Mesenchymal stem cell (in vitro differentiated cells and primary cell): ENCODE data around the gene MYO1E. TPM values are rescaled to one million over a fixed set of nuclear protein-coding genes. Genes with fewer than 3 reads are reported as not detected.

Experiments
- DNase-seq: peaks from one replicate; pipeline ENCODE4 v3.0.0-alpha.2; 2013
- H2AFZ ChIP-seq: one replicate; pipeline ENCODE4 v1.6.1; 2013; ENCODE audit warnings: low read depth, mild to moderate bottlenecking, control low read depth, inconsistent platforms, low read length, moderate library complexity
- H2AK5ac ChIP-seq: 2 replicates; pipeline ENCODE4 v1.6.1; 2013; ENCODE audit warnings: low read length, moderate library complexity, mild to moderate bottlenecking, inconsistent platforms; ENCODE audit not compliant: severe bottlenecking
- H2BK120ac ChIP-seq: one replicate; pipeline ENCODE4 v1.6.1; 2013; ENCODE audit warnings: low read depth, mild to moderate bottlenecking, inconsistent platforms, low read length, moderate library complexity
- H2BK12ac ChIP-seq, 2 experiments: one replicate each; pipeline ENCODE4 v1.6.1; 2013; ENCODE audit warnings: inconsistent platforms in 2 of 2, low read length in 2 of 2, mild to moderate bottlenecking in 2 of 2, moderate library complexity in 2 of 2, control low read depth in 1 of 2
- H2BK15ac ChIP-seq: one replicate; pipeline ENCODE4 v1.6.1; 2013; ENCODE audit warnings: mild to moderate bottlenecking, low read depth, inconsistent platforms; ENCODE audit not compliant: poor library complexity, severe bottlenecking
- H2BK5ac ChIP-seq: 2 replicates; pipeline ENCODE4 v1.6.1; 2013; ENCODE audit warnings: low read depth, mild to moderate bottlenecking, low read length, control low read depth, inconsistent platforms; ENCODE audit not compliant: poor library complexity, severe bottlenecking
- H3K14ac ChIP-seq, 2 experiments: one replicate each; pipeline ENCODE4 v1.6.1; 2013; ENCODE audit warnings: inconsistent platforms in 2 of 2, low read length in 2 of 2, control low read depth in 1 of 2, mild to moderate bottlenecking in 1 of 2, moderate library complexity in 1 of 2
- H3K18ac ChIP-seq, 2 experiments: one replicate each; pipeline ENCODE4 v1.6.1; 2013; ENCODE audit warnings: inconsistent platforms in 2 of 2, low read length in 2 of 2, control low read depth in 1 of 2, low read depth in 1 of 2, mild to moderate bottlenecking in 1 of 2
- H3K23ac ChIP-seq, 2 experiments: one replicate each; pipeline ENCODE4 v1.6.1; 2013; ENCODE audit warnings: inconsistent platforms in 2 of 2, low read length in 2 of 2, mild to moderate bottlenecking in 2 of 2, moderate library complexity in 2 of 2, control low read depth in 1 of 2
- H3K27ac ChIP-seq: 2 replicates; pipeline ENCODE4 v1.5.1; 2013; ENCODE audit warnings: mild to moderate bottlenecking, moderate library complexity, low read length, control low read depth, inconsistent platforms; ENCODE audit not compliant: poor library complexity, severe bottlenecking
- H3K27me3 ChIP-seq, 2 experiments: 2 replicates each; pipeline versions ENCODE4 v1.6.1 to v1.7.0; 2013; ENCODE audit warnings: low read length in 2 of 2, mild to moderate bottlenecking in 2 of 2, moderate library complexity in 2 of 2, control low read depth in 1 of 2, inconsistent platforms in 1 of 2; ENCODE audit not compliant: control insufficient read depth in 1 of 2, insufficient read depth in 1 of 2
- H3K36me3 ChIP-seq, 2 experiments: 2 replicates each; pipeline versions ENCODE4 v1.6.1 to v1.7.0; 2013; ENCODE audit warnings: low read length in 2 of 2, control low read depth in 1 of 2, inconsistent platforms in 1 of 2, low read depth in 1 of 2, mild to moderate bottlenecking in 1 of 2; ENCODE audit not compliant: insufficient read depth in 2 of 2, control insufficient read depth in 1 of 2
- H3K4ac ChIP-seq, 2 experiments: one replicate each; pipeline ENCODE4 v1.6.1; 2013; ENCODE audit warnings: inconsistent platforms in 2 of 2, low read length in 2 of 2, mild to moderate bottlenecking in 2 of 2, moderate library complexity in 2 of 2, control low read depth in 1 of 2, low read depth in 1 of 2
- H3K4me1 ChIP-seq: 2 replicates; pipeline ENCODE4 v1.6.1; 2013; ENCODE audit warnings: low read depth, low read length, control low read depth; ENCODE audit not compliant: control insufficient read depth, insufficient read depth
- H3K4me2 ChIP-seq: 2 replicates; pipeline ENCODE4 v1.6.1; 2013; ENCODE audit warnings: low read length, mild to moderate bottlenecking, inconsistent platforms; ENCODE audit not compliant: poor library complexity, severe bottlenecking
- H3K4me3 ChIP-seq, 2 experiments: 2 replicates each; pipeline versions ENCODE4 v1.5.1 to v1.7.0; 2013; ENCODE audit warnings: low read length in 2 of 2, mild to moderate bottlenecking in 2 of 2, control low read depth in 1 of 2, low read depth in 1 of 2; ENCODE audit not compliant: insufficient read depth in 1 of 2
- H3K79me1 ChIP-seq: replicated peaks from 2 replicates; pipeline ENCODE4 v1.6.1; 2013; ENCODE audit warnings: mild to moderate bottlenecking, control low read depth, low read length, inconsistent platforms; ENCODE audit not compliant: poor library complexity, severe bottlenecking
- H3K9ac ChIP-seq: 2 replicates; pipeline ENCODE4 v1.7.0; 2013; ENCODE audit warnings: mild to moderate bottlenecking, low read length, moderate library complexity
- H3K9me3 ChIP-seq: 2 replicates; pipeline ENCODE4 v1.7.0; 2013; ENCODE audit warnings: mild to moderate bottlenecking, low read length; ENCODE audit not compliant: control insufficient read depth
- H4K8ac ChIP-seq: one replicate; pipeline ENCODE4 v1.6.1; 2013; ENCODE audit warnings: inconsistent platforms, mild to moderate bottlenecking, low read length, moderate library complexity
- H4K91ac ChIP-seq: one replicate; pipeline ENCODE4 v1.6.1; 2013; ENCODE audit warnings: mild to moderate bottlenecking, low read length, inconsistent platforms
- WGBS: methylation state at CpG from one replicate; pipeline ENCODE4 v1.1.7; 2013; ENCODE audit warnings: mixed read lengths; 5-methylcytosine and 5-hydroxymethylcytosine counted together
- polyA plus RNA-seq, 2 experiments: library from polyadenylated mRNA; stranded (reverse); fragments of 200-250 nt; gene quantifications; one replicate each; pipeline ENCODE4 v1.2.3, GENCODE V29; 2013

MYO1E gene
- 86.7 TPM for polyA plus RNA-seq (2013, experiment 1 of 2)
- 85.0 TPM for polyA plus RNA-seq (2013, experiment 2 of 2)

DNA sequence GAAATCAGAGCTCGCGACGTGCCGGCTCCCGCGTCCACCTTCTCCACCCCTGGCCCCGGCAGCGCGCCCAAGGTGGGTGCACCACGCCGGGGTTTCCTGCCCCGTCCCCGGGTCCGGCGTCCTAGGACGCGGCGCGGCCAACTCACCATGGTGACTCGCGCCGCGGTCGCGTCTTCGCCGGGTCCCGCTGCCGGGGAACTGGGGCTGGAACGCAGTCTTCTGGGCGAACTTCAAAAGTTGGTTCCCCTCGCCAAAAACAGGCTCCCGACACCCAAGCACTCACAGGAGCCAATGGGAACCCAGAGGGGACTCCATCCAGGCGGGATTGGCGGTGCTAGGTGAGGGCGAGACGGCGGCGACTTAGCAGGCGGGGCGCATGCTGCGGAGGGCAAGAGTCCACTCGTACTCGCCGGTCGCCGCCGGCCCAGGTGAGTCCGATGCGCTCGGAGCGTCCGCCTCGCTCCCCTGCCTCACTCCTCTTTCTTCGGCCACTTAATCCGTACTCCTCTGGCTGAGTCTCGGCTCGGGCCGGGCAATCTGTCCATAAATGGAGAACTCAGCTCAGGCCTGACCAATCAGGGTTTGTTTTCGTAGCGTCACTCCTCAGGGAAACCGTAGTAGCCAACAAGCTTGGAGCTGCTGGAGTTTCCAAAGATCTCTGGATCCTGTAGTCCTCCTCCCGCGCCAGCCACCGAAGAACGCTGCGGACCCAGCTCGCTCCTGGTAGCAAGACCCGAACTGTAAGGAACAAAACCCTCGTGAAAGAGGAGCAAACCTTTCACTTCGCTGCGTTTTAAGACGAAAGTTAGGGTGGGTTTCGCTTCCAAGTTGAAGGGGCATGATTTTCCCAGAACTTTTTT lies at the start of gene MYO1E:
TSS of gene MYO1E (minus strand) at position 520 of the 860 bp plus-strand sequence. CDS start at position 149, 371 bp downstream.
- peak within 1 kb of the TSS; percentile 79 for H4K8ac ChIP-seq
- H3K9ac ChIP-seq = peak within 1 kb of the TSS; percentile 90
- H4K91ac ChIP-seq = peak within 1 kb of the TSS; percentile 30
- peaks cover 2% of the 10 kb centered on the region for H3K79me1 ChIP-seq
- peak within 1 kb of the TSS; percentile 93 for H2AFZ ChIP-seq
- H3K27ac ChIP-seq = peak within 1 kb of the TSS; percentile 95
- H3K9me3 ChIP-seq = no peaks in the 10 kb centered on the region
- peak within 1 kb of the TSS; percentile 73 to 93 for H3K18ac ChIP-seq
- H3K27me3 ChIP-seq = no peaks in the 10 kb centered on the region
- no peak within 1 kb of the TSS for H2AK5ac ChIP-seq
- peaks cover 4% of the 10 kb centered on the region for H3K4me1 ChIP-seq
- H2BK5ac ChIP-seq = peak within 1 kb of the TSS; percentile 98
- peak; percentile 98 for DNase-seq
- H3K23ac ChIP-seq = peak within 1 kb of the TSS in 1 of 2 experiments; percentile 75
- H3K4me2 ChIP-seq = peak within 1 kb of the TSS; percentile 82
- peak within 1 kb of the TSS; percentile 40 to 96 for H3K14ac ChIP-seq
- peaks cover 0 to 13% of the 10 kb centered on the region in 2 experiments for H3K36me3 ChIP-seq
- H3K4ac ChIP-seq = peak within 1 kb of the TSS; percentile 82 to 94
- peak within 1 kb of the TSS; percentile 79 to 97 for H3K4me3 ChIP-seq
- under 1% methylated on average over 70 of the region's 74 CpGs for WGBS
- peak within 1 kb of the TSS; percentile 31 to 93 for H2BK12ac ChIP-seq
- H2BK120ac ChIP-seq = peak within 1 kb of the TSS; percentile 65
- H2BK15ac ChIP-seq = peak within 1 kb of the TSS; percentile 96

DNA sequence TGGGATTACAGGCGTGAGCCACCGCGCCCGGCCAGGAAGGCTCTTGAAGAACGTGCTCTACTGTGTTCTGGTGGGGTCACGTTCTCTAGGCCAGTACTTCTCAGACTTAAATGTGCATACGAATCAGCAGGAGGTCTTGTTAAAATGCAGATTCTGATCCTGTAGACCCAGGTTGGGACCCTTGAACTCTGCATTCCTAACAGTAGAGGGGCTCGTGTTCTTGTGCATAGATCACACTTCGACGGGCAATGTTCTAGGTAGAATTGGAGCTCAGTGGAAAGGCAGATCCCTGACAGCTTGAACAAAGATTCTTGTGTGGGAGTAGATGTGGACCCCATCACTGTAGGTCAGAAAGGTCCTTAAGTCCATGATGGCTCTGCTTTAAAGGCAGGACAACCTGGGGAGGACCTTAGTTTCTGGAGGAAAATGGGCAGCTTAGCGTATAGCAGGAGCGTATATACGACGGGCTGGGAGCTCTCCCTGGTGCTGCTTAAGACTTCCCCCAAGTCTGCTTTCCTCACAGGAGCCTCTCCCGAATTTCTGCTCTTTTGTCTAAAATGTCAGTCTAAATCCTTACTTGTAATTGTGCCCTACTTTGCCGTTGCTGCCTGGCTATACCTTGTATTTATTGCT lies 48.4 kb upstream of the MYO1E start:
- no peak overlapping the region for H3K18ac ChIP-seq
- H2BK5ac ChIP-seq = no peak overlapping the region
- no peak overlapping the region for H2AK5ac ChIP-seq
- no peak overlapping the region for H2BK15ac ChIP-seq
- no peaks in the 10 kb centered on the region for H3K79me1 ChIP-seq
- H3K9ac ChIP-seq = no peak overlapping the region
- H3K9me3 ChIP-seq = no peaks in the 10 kb centered on the region
- peaks cover 17 to 45% of the 10 kb centered on the region in 2 experiments for H3K27me3 ChIP-seq
- H3K27ac ChIP-seq = no peak overlapping the region
- peak; percentile 57 for DNase-seq
- H3K23ac ChIP-seq = no peak overlapping the region
- H3K14ac ChIP-seq = no peak overlapping the region
- H4K91ac ChIP-seq = no peak overlapping the region
- no peaks in the 10 kb centered on the region for H3K4me1 ChIP-seq
- H4K8ac ChIP-seq = no peak overlapping the region
- no peak overlapping the region for H3K4ac ChIP-seq
- H2AFZ ChIP-seq = no peak overlapping the region
- 24% methylated on average over 12 of the region's 16 CpGs for WGBS
- no peak overlapping the region for H2BK12ac ChIP-seq
- no peak overlapping the region for H3K4me2 ChIP-seq
- no peak overlapping the region for H3K4me3 ChIP-seq
- no peaks in the 10 kb centered on the region for H3K36me3 ChIP-seq
- H2BK120ac ChIP-seq = no peak overlapping the region

DNA sequence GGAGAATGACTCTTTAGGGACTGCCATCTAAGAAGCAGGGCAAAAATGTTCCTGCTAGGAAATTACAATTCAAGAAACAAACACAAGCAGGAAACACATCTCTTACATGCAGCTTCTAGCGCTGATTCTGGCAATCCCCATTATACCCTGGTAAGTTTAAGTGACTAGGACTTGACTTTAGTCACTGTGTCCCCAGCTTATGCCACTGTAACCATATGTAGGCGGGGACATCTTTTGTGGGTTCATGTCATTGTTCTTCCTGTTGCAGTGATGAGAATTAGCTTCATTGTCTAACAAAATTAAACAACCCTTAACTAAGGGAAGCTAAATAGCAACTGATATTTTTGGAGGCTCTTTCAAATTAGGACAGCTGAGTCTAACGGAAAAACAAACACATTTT lies 47.4 kb upstream of the MYO1E start:
- Histone ChIP-seq H2AFZ (no peak overlapping the region), H2BK120ac (no peak overlapping the region), H3K9me3 (no peaks in the 10 kb centered on the region), H3K9ac (no peak overlapping the region), H3K18ac (no peak overlapping the region), H3K27ac (no peak overlapping the region), H2BK5ac (no peak overlapping the region), H3K27me3 (peaks cover 17 to 48% of the 10 kb centered on the region in 2 experiments), H3K14ac (no peak overlapping the region), H3K36me3 (no peaks in the 10 kb centered on the region), H3K4me3 (no peak overlapping the region), H2BK12ac (no peak overlapping the region), H3K4me2 (no peak overlapping the region), H4K91ac (no peak overlapping the region), H4K8ac (no peak overlapping the region), H3K4me1 (no peaks in the 10 kb centered on the region), H2AK5ac (no peak overlapping the region), H3K4ac (no peak overlapping the region), H3K79me1 (no peaks in the 10 kb centered on the region), H3K23ac (no peak overlapping the region), H2BK15ac (no peak overlapping the region)
- WGBS = 58% methylated on average over 2 of the region's 3 CpGs
- no peak for DNase-seq

DNA sequence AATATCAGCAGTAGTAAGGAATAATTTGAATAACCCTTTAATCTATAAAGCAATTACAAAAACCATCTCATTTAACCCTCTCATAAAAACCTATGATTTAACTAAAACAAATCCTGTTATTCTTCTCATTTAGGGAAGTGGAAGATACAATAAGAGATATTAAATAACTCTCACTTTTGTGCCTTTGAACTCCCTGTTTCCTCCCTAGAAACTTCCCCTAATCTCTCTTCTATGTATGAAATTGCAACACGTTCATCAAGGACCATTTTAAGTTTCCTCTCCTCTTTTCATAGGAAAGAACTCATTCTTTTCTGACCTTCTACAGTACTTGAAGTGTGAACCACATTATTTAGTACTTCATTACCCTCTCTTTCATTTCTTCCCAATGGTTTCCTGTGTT lies 46.5 kb upstream of the MYO1E start:
- no peak overlapping the region for H3K23ac ChIP-seq
- no peaks in the 10 kb centered on the region for H3K36me3 ChIP-seq
- no peak overlapping the region for H2BK12ac ChIP-seq
- WGBS = 80% methylated on average over 1 of the region's 1 CpG
- no peak overlapping the region for H2AFZ ChIP-seq
- H3K14ac ChIP-seq = no peak overlapping the region
- H2BK15ac ChIP-seq = no peak overlapping the region
- no peak overlapping the region for H3K9ac ChIP-seq
- H3K18ac ChIP-seq = no peak overlapping the region
- H4K91ac ChIP-seq = no peak overlapping the region
- no peak overlapping the region for H3K27ac ChIP-seq
- no peak overlapping the region for H2BK5ac ChIP-seq
- H3K27me3 ChIP-seq = peaks cover 15 to 43% of the 10 kb centered on the region in 2 experiments
- H3K4me1 ChIP-seq = no peaks in the 10 kb centered on the region
- DNase-seq = no peak
- no peak overlapping the region for H3K4me3 ChIP-seq
- H3K4ac ChIP-seq = no peak overlapping the region
- H3K4me2 ChIP-seq = no peak overlapping the region
- H3K79me1 ChIP-seq = no peaks in the 10 kb centered on the region
- no peak overlapping the region for H2AK5ac ChIP-seq
- H2BK120ac ChIP-seq = no peak overlapping the region
- H4K8ac ChIP-seq = no peak overlapping the region
- H3K9me3 ChIP-seq = no peaks in the 10 kb centered on the region
